ENCODE measurements around the gene PANK2. TPM values are rescaled to one million over a fixed set of nuclear protein-coding genes. Genes with fewer than 3 reads are reported as not detected.
"Not testable (repeated sequence)": the region's sequence is repeated elsewhere in the genome, so short reads cannot be mapped to it uniquely, and the experiment has no call there.

Gene PANK2
- total RNA-seq, 2 experiments from 2014 or later: 73.1 to 74.4 TPM

- H3K36me3 Mint-ChIP-seq (ENCODE audit: low read depth): peaks cover 56% of the 10 kb centered on the region
- ChIA-PET POLR2A (interaction anchor here (0.6 to 1.2 kb wide), 3 partner anchors 9 to 20 kb away, joined by 3 read pairs; no protein-coding TSS in a partner anchor), CTCF (interaction anchor here (0.8 to 1.2 kb wide), 4 partner anchors 105 to 202 kb away, joined by 3 read pairs; partner anchors contain the start of gene CENPB)
- peak overlapping the region; percentile 98 for H3K4me3 Mint-ChIP-seq
- no peaks in the 10 kb centered on the region for H3K27me3 Mint-ChIP-seq (ENCODE audit: low read depth)
- peaks cover 52% of the 10 kb centered on the region for H3K4me1 Mint-ChIP-seq (ENCODE audit: low read depth)
- DNase-seq: no peak
- ATAC-seq: no peak
- H3K27ac Mint-ChIP-seq: peak overlapping the region; percentile 97
- H3K9me3 Mint-ChIP-seq (ENCODE audit: insufficient read depth): no peaks in the 10 kb centered on the region
Observed at GRCh38 chr20:3890999-3891929, 2.1 kb downstream of the PANK2 start.

- no peak for ATAC-seq
- POLR2A ChIA-PET: interaction anchor here (0.5 to 0.6 kb wide), 2 partner anchors 12 to 680 kb away, joined by 3 read pairs; no protein-coding TSS in a partner anchor
- H3K36me3 Mint-ChIP-seq (ENCODE audit: low read depth): peaks cover 57% of the 10 kb centered on the region
- H3K27ac Mint-ChIP-seq: peak overlapping the region; percentile 65
- H3K9me3 Mint-ChIP-seq (ENCODE audit: insufficient read depth): no peaks in the 10 kb centered on the region
- H3K4me3 Mint-ChIP-seq: no peak overlapping the region
- peaks cover 59% of the 10 kb centered on the region for H3K4me1 Mint-ChIP-seq (ENCODE audit: low read depth)
- CTCF ChIA-PET: interaction anchor here (2.5 kb wide), 1 partner anchor 190 kb away, joined by 9 read pairs; no protein-coding TSS in a partner anchor
- H3K27me3 Mint-ChIP-seq (ENCODE audit: low read depth): no peaks in the 10 kb centered on the region
- no peak for DNase-seq
Observed at GRCh38 chr20:3894796-3895195, 5.6 kb downstream of the PANK2 start.

GRCh38 chr20:3896302-3896701, 7.1 kb downstream of the PANK2 start:
- H3K36me3 Mint-ChIP-seq (ENCODE audit: low read depth): peaks cover 50% of the 10 kb centered on the region
- H3K27me3 Mint-ChIP-seq (ENCODE audit: low read depth): no peaks in the 10 kb centered on the region
- DNase-seq (no peak), ATAC-seq (no peak)
- H3K4me3 Mint-ChIP-seq: no peak overlapping the region
- ChIA-PET CTCF (no interaction called here), POLR2A (no interaction called here)
- H3K4me1 Mint-ChIP-seq (ENCODE audit: low read depth): peaks cover 63% of the 10 kb centered on the region
- H3K9me3 Mint-ChIP-seq (ENCODE audit: insufficient read depth): no peaks in the 10 kb centered on the region
- no peak overlapping the region for H3K27ac Mint-ChIP-seq

- peaks cover 63% of the 10 kb centered on the region for H3K4me1 Mint-ChIP-seq (ENCODE audit: low read depth)
- ATAC-seq: peak; percentile 29
- no peak overlapping the region for H3K4me3 Mint-ChIP-seq
- no peaks in the 10 kb centered on the region for H3K9me3 Mint-ChIP-seq (ENCODE audit: insufficient read depth)
- H3K36me3 Mint-ChIP-seq (ENCODE audit: low read depth): peaks cover 50% of the 10 kb centered on the region
- ChIA-PET POLR2A (no interaction called here), CTCF (no interaction called here)
- no peaks in the 10 kb centered on the region for H3K27me3 Mint-ChIP-seq (ENCODE audit: low read depth)
- DNase-seq: no peak
- H3K27ac Mint-ChIP-seq: peak overlapping the region; percentile 58
Observed at GRCh38 chr20:3896853-3897583, 7.8 kb downstream of the PANK2 start.

GRCh38 chr20:3898181-3898580, 9.0 kb downstream of the PANK2 start:
- CTCF ChIA-PET; H3K27me3 Mint-ChIP-seq (ENCODE audit: low read depth); POLR2A ChIA-PET: not testable (repeated sequence)

GRCh38 chr20:3898639-3899038, 9.5 kb downstream of the PANK2 start:
- POLR2A ChIA-PET: no interaction called here
- CTCF ChIA-PET: no interaction called here
- DNase-seq: no peak
- Mint-ChIP-seq H3K4me1 (ENCODE audit: low read depth) (peaks cover 53% of the 10 kb centered on the region), H3K27ac (no peak overlapping the region), H3K4me3 (no peak overlapping the region), H3K36me3 (ENCODE audit: low read depth) (peaks cover 41% of the 10 kb centered on the region), H3K9me3 (ENCODE audit: insufficient read depth) (no peaks in the 10 kb centered on the region), H3K27me3 (ENCODE audit: low read depth) (no peaks in the 10 kb centered on the region)
- no peak for ATAC-seq

More at GRCh38 chr20:3898181-3898580, 9.0 kb downstream of the PANK2 start:
- Mint-ChIP-seq H3K4me1 (ENCODE audit: low read depth) (peaks cover 57% of the 10 kb centered on the region), H3K36me3 (ENCODE audit: low read depth) (peaks cover 44% of the 10 kb centered on the region)
- H3K27ac Mint-ChIP-seq; ATAC-seq; DNase-seq; H3K4me3 Mint-ChIP-seq; H3K9me3 Mint-ChIP-seq (ENCODE audit: insufficient read depth): not testable (repeated sequence)

GRCh38 chr20:3900187-3900604, 11.0 kb downstream of the PANK2 start:
- ChIA-PET POLR2A (interaction anchor here (0.8 kb wide), 1 partner anchor 9 kb away, joined by 3 read pairs; no protein-coding TSS in a partner anchor), CTCF (interaction anchor here (1.0 to 1.4 kb wide), 3 partner anchors 46 to 192 kb away, joined by 3 to 4 read pairs (median 3); partner anchors contain the start of gene ADISSP)
- no peak for DNase-seq
- Mint-ChIP-seq H3K4me1 (ENCODE audit: low read depth) (peaks cover 53% of the 10 kb centered on the region), H3K27me3 (ENCODE audit: low read depth) (no peaks in the 10 kb centered on the region), H3K4me3 (no peak overlapping the region), H3K36me3 (ENCODE audit: low read depth) (peaks cover 40% of the 10 kb centered on the region), H3K27ac (peak overlapping the region; percentile 60), H3K9me3 (ENCODE audit: insufficient read depth) (no peaks in the 10 kb centered on the region)
- no peak for ATAC-seq

- CTCF ChIA-PET: interaction anchor here (1.2 to 1.4 kb wide), 4 partner anchors 26 to 133 kb away, joined by 3 to 4 read pairs (median 3); partner anchors contain the start of gene ADISSP
- Mint-ChIP-seq H3K27me3 (ENCODE audit: low read depth) (no peaks in the 10 kb centered on the region), H3K9me3 (ENCODE audit: insufficient read depth) (no peaks in the 10 kb centered on the region), H3K27ac (peak overlapping the region; percentile 16), H3K4me1 (ENCODE audit: low read depth) (peaks cover 48% of the 10 kb centered on the region), H3K4me3 (peak overlapping the region; percentile 28), H3K36me3 (ENCODE audit: low read depth) (peaks cover 35% of the 10 kb centered on the region)
- POLR2A ChIA-PET: interaction anchor here (1.1 kb wide), 1 partner anchor 10 kb away, joined by 3 read pairs; no protein-coding TSS in a partner anchor
- no peak for ATAC-seq
- DNase-seq: no peak
Observed at GRCh38 chr20:3901028-3901705, 12.0 kb downstream of the PANK2 start.

- Mint-ChIP-seq H3K36me3 (ENCODE audit: low read depth) (peaks cover 33% of the 10 kb centered on the region), H3K9me3 (ENCODE audit: insufficient read depth) (no peaks in the 10 kb centered on the region), H3K27me3 (ENCODE audit: low read depth) (no peaks in the 10 kb centered on the region), H3K4me3 (peak overlapping the region; percentile 28), H3K4me1 (ENCODE audit: low read depth) (peaks cover 50% of the 10 kb centered on the region), H3K27ac (peak overlapping the region; percentile 16)
- no peak for ATAC-seq
- ChIA-PET POLR2A (interaction anchor here (1.1 kb wide), 1 partner anchor 11 kb away, joined by 3 read pairs; no protein-coding TSS in a partner anchor), CTCF (interaction anchor here (1.2 kb wide), 2 partner anchors 25 to 120 kb away, joined by 3 read pairs; no protein-coding TSS in a partner anchor)
- no peak for DNase-seq
Observed at GRCh38 chr20:3901706-3902440, 12.7 kb downstream of the PANK2 start.

- H3K4me3 Mint-ChIP-seq: no peak overlapping the region
Observed at GRCh38 chr20:3902446-3902845, 13.3 kb downstream of the PANK2 start.

More at GRCh38 chr20:3902446-3902845, 13.3 kb downstream of the PANK2 start:
- Mint-ChIP-seq H3K36me3 (ENCODE audit: low read depth) (peaks cover 29% of the 10 kb centered on the region), H3K27me3 (ENCODE audit: low read depth) (no peaks in the 10 kb centered on the region), H3K9me3 (ENCODE audit: insufficient read depth) (no peaks in the 10 kb centered on the region), H3K27ac (no peak overlapping the region), H3K4me1 (ENCODE audit: low read depth) (peaks cover 51% of the 10 kb centered on the region)
- ATAC-seq: no peak
- no peak for DNase-seq
- CTCF ChIA-PET: no interaction called here
- POLR2A ChIA-PET: interaction anchor here (1.0 kb wide), 1 partner anchor 180 kb away, joined by 3 read pairs; no protein-coding TSS in a partner anchor
